ENCODE results near the gene PTCD3. TPM values are rescaled to one million over a fixed set of nuclear protein-coding genes. Genes with fewer than 3 reads are reported as not detected.

PTCD3 gene
- total RNA-seq, 2 donors from 2014 or later = 64.1 to 95.1 TPM

- Histone ChIP-seq H3K9me3 (no peaks in the 10 kb centered on the region), H3K27me3 (replicated peaks; ENCODE audit: insufficient read depth) (no peaks in the 10 kb centered on the region), H3K4me1 (replicated peaks) (no peaks in the 10 kb centered on the region), H3K4me3 (no peak overlapping the region), H3K27ac (no peak overlapping the region), H3K36me3 (peaks cover 7 to 24% of the 10 kb centered on the region in 2 donors)
- DNase-seq (ENCODE audit: low spot score) = no peak
- 91% methylated on average over 4 of the region's 4 CpGs for WGBS
- intact Hi-C loops (cut with DNase I) = no loop called here
- TF ChIP-seq CTCF (IDR thresholded peaks at IDR 0.05) = no peak
- no peak for TF ChIP-seq POLR2A (IDR thresholded peaks at IDR 0.05)
- no peak for TF ChIP-seq POLR2AphosphoS5 (IDR thresholded peaks at IDR 0.05)
Observed at GRCh38 chr2:86139981-86140380, 33.9 kb downstream of the PTCD3 start.

DNA sequence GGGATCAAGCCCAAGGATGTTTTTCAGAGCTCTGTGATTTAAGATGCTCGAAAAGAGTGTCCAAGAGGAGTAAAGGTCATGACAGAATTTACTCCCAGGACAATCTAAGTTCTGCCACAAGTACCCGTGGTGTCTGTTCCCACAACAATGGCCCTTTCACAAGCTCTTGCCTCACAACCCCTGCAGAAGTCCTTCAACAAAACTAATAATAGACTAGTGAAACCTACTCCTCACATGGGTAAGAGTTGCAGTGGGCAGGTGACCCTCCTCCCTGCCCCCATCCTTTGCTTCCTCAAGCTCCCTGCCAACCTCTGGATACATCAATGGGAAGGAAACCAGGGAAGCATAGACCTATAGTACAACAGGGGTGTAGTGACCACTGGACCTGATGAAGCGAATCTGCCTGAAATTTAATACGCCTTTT, 34.9 kb downstream of the PTCD3 start:
- Histone ChIP-seq H3K27me3 (replicated peaks; ENCODE audit: insufficient read depth) (no peaks in the 10 kb centered on the region), H3K4me3 (no peak overlapping the region), H3K4me1 (replicated peaks) (no peaks in the 10 kb centered on the region), H3K36me3 (peaks cover 7 to 19% of the 10 kb centered on the region in 2 donors), H3K27ac (no peak overlapping the region), H3K9me3 (no peaks in the 10 kb centered on the region)
- 72% methylated on average over 4 of the region's 4 CpGs for WGBS
- TF ChIP-seq POLR2A (IDR thresholded peaks at IDR 0.05) (no peak), CTCF (IDR thresholded peaks at IDR 0.05) (no peak), POLR2AphosphoS5 (IDR thresholded peaks at IDR 0.05) (no peak)
- intact Hi-C loops (cut with DNase I) = no loop called here
- DNase-seq (ENCODE audit: low spot score) = no peak

- Histone ChIP-seq H3K27ac (no peak overlapping the region), H3K36me3 (peaks cover 5 to 21% of the 10 kb centered on the region in 2 donors), H3K4me3 (no peak overlapping the region), H3K4me1 (replicated peaks) (no peaks in the 10 kb centered on the region), H3K27me3 (replicated peaks; ENCODE audit: insufficient read depth) (no peaks in the 10 kb centered on the region), H3K9me3 (no peaks in the 10 kb centered on the region)
- no peak for TF ChIP-seq POLR2A (IDR thresholded peaks at IDR 0.05)
- TF ChIP-seq POLR2AphosphoS5 (IDR thresholded peaks at IDR 0.05) = no peak
- no peak for TF ChIP-seq CTCF (IDR thresholded peaks at IDR 0.05)
- intact Hi-C loops (cut with DNase I) = no loop called here
- WGBS = 60% methylated on average over 3 of the region's 3 CpGs
- no peak for DNase-seq (ENCODE audit: low spot score)
Observed at GRCh38 chr2:86142436-86143257, 36.6 kb downstream of the PTCD3 start.

DNA sequence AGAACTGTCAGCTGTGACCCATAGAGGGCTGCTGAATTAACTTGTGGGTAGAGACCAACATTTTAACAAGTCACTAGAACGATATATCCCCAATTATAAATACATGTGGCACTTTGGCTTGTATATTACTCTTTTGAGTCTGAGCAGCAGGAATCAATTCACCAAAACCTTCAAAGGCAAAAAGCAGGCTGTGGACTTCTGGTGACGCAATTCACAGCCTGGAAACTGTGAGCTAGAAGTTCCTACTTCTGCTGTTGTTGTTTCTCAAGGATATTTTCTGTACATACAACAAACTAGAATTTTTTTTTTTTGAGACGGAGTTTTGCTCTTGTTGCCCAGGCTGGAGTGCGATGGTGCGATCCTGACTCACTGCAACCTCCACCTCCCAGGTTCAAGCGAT, 37.3 kb downstream of the PTCD3 start:
- DNase-seq (ENCODE audit: low spot score) = no peak
- Histone ChIP-seq H3K27me3 (replicated peaks; ENCODE audit: insufficient read depth) (no peaks in the 10 kb centered on the region), H3K4me3 (no peak overlapping the region), H3K27ac (no peak overlapping the region), H3K9me3 (no peaks in the 10 kb centered on the region), H3K36me3 (peaks cover 0 to 23% of the 10 kb centered on the region in 2 donors), H3K4me1 (replicated peaks) (no peaks in the 10 kb centered on the region)
- intact Hi-C loops (cut with DNase I) = no loop called here
- 89% methylated on average over 6 of the region's 6 CpGs for WGBS
- TF ChIP-seq POLR2AphosphoS5 (IDR thresholded peaks at IDR 0.05) (no peak), CTCF (IDR thresholded peaks at IDR 0.05) (no peak), POLR2A (IDR thresholded peaks at IDR 0.05) (no peak)

All from prostate gland (tissue), 2 donors.